ENCODE results near the gene CDH4.

- TF ChIP-seq, protein P1, sequence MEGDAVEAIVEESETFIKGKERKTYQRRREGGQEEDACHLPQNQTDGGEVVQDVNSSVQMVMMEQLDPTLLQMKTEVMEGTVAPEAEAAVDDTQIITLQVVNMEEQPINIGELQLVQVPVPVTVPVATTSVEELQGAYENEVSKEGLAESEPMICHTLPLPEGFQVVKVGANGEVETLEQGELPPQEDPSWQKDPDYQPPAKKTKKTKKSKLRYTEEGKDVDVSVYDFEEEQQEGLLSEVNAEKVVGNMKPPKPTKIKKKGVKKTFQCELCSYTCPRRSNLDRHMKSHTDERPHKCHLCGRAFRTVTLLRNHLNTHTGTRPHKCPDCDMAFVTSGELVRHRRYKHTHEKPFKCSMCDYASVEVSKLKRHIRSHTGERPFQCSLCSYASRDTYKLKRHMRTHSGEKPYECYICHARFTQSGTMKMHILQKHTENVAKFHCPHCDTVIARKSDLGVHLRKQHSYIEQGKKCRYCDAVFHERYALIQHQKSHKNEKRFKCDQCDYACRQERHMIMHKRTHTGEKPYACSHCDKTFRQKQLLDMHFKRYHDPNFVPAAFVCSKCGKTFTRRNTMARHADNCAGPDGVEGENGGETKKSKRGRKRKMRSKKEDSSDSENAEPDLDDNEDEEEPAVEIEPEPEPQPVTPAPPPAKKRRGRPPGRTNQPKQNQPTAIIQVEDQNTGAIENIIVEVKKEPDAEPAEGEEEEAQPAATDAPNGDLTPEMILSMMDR (conservative IDR thresholded peaks at IDR 0.05) = no peak
- TF ChIP-seq ZFX (IDR thresholded peaks at IDR 0.05) = no peak
Measured at GRCh38 chr20:61312925-61313324, 60.9 kb downstream of the CDH4 start.

Data from C4-2B (cell line).